GM23338 (cell line): ENCODE results near the gene ASB12.

Experiments used
- CREB1 ChIP-seq: fragments of 250-450 bp; sonication (Bioruptor Pico); IDR thresholded peaks from 2 replicates; pipeline ENCODE4 v1.5.0; 2020; ENCODE audit warnings: low read depth, mild to moderate bottlenecking, moderate library complexity
- EZH2 ChIP-seq: fragments of 200-600 bp; sonication (generic); IDR thresholded peaks from one replicate; pipeline ENCODE4 v1.8.0; 2017; ENCODE audit warnings: antibody characterized with exemption, mild to moderate bottlenecking, low read depth; ENCODE audit not compliant: unreplicated experiment
- EZH2phosphoT487 ChIP-seq: fragments of 200-600 bp; sonication (generic); IDR thresholded peaks from one replicate; pipeline ENCODE4 v1.8.1; 2018; ENCODE audit warnings: antibody characterized with exemption; ENCODE audit not compliant: unreplicated experiment
- JUNB ChIP-seq: IDR thresholded peaks from one replicate; pipeline ENCODE4 v1.6.1; 2016; ENCODE audit warnings: antibody characterized with exemption; ENCODE audit not compliant: unreplicated experiment
- NANOG ChIP-seq: IDR thresholded peaks from 2 replicates; pipeline ENCODE4 v1.6.1; 2016; ENCODE audit warnings: antibody characterized with exemption, borderline replicate concordance
- POLR2AphosphoS5 ChIP-seq: IDR thresholded peaks from 2 replicates; pipeline ENCODE4 v1.6.1; 2016; ENCODE audit warnings: antibody characterized with exemption, low read depth
- STAT1 ChIP-seq: IDR thresholded peaks from one replicate; pipeline ENCODE4 v1.6.1; 2016; ENCODE audit warnings: antibody characterized with exemption; ENCODE audit not compliant: unreplicated experiment
- ZNF114 ChIP-seq: fragments of 250-450 bp; sonication (Bioruptor Pico); IDR thresholded peaks from 2 replicates; pipeline ENCODE4 v1.5.0; 2020; ENCODE audit warnings: mild to moderate bottlenecking, moderate library complexity
- ZNF331 ChIP-seq: fragments of 250-450 bp; sonication (Bioruptor Pico); IDR thresholded peaks from 2 replicates; pipeline ENCODE4 v1.5.0; 2020; ENCODE audit warnings: low read depth, mild to moderate bottlenecking, moderate library complexity
- TF ChIP-seq, protein P1 (sequence below), 2 experiments: fragments of 200-600 bp in 1 of 2; sonication (generic) in 1 of 2; conservative IDR thresholded peaks; 2 replicates each; pipeline versions ENCODE4 v1.5.1 to v1.6.1; 2016 to 2017; ENCODE audit warnings: antibody characterized with exemption in 2 of 2, low read depth in 2 of 2, mild to moderate bottlenecking in 2 of 2, moderate library complexity in 1 of 2
- TF ChIP-seq, protein P2 (sequence below): IDR thresholded peaks from one replicate; pipeline ENCODE4 v1.6.1; 2018; ENCODE audit warnings: antibody characterized with exemption; ENCODE audit not compliant: unreplicated experiment
- TF ChIP-seq, protein P3 (sequence below): IDR thresholded peaks from 2 replicates; pipeline ENCODE4 v1.6.1; 2016; ENCODE audit warnings: antibody characterized with exemption
- TF ChIP-seq, protein P4 (sequence below): fragments of 250-450 bp; sonication (Bioruptor Pico); IDR thresholded peaks from 2 replicates; pipeline ENCODE4 v1.5.0; 2020; ENCODE audit warnings: mild to moderate bottlenecking, moderate library complexity

DNA sequence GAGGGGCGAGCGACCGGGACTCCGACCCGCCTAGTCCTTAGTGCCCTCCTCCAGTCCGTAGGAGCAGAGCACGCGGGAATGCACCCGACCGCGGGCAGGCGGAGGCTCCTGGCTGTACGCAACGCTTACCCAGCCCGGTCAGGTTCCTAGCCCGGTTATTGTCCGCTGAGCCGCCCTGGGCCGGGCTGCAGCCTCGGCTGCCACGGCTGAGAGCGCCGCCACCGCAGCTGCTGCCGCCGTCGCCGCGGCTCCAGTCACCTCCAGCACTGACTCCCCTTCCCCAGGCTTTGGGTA lies 25.0 kb downstream of the ASB12 start, which contains the start of gene AMER1:
- TF ChIP-seq, protein P1, sequence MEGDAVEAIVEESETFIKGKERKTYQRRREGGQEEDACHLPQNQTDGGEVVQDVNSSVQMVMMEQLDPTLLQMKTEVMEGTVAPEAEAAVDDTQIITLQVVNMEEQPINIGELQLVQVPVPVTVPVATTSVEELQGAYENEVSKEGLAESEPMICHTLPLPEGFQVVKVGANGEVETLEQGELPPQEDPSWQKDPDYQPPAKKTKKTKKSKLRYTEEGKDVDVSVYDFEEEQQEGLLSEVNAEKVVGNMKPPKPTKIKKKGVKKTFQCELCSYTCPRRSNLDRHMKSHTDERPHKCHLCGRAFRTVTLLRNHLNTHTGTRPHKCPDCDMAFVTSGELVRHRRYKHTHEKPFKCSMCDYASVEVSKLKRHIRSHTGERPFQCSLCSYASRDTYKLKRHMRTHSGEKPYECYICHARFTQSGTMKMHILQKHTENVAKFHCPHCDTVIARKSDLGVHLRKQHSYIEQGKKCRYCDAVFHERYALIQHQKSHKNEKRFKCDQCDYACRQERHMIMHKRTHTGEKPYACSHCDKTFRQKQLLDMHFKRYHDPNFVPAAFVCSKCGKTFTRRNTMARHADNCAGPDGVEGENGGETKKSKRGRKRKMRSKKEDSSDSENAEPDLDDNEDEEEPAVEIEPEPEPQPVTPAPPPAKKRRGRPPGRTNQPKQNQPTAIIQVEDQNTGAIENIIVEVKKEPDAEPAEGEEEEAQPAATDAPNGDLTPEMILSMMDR (conservative IDR thresholded peaks at IDR 0.05; ENCODE audit: low read depth in 2 of 2): no peak
- TF ChIP-seq EZH2phosphoT487 (no peak), POLR2AphosphoS5 (0 out of 2 replicates have a peak, but pooled peaks have one; percentile 0), STAT1 (no peak), EZH2 (no peak), JUNB (no peak), ZNF331 (CRISPR knock-in tag) (no peak), CREB1 (CRISPR knock-in tag) (no peak), ZNF114 (CRISPR knock-in tag) (no peak), NANOG (no peak)
- TF ChIP-seq, protein P2, sequence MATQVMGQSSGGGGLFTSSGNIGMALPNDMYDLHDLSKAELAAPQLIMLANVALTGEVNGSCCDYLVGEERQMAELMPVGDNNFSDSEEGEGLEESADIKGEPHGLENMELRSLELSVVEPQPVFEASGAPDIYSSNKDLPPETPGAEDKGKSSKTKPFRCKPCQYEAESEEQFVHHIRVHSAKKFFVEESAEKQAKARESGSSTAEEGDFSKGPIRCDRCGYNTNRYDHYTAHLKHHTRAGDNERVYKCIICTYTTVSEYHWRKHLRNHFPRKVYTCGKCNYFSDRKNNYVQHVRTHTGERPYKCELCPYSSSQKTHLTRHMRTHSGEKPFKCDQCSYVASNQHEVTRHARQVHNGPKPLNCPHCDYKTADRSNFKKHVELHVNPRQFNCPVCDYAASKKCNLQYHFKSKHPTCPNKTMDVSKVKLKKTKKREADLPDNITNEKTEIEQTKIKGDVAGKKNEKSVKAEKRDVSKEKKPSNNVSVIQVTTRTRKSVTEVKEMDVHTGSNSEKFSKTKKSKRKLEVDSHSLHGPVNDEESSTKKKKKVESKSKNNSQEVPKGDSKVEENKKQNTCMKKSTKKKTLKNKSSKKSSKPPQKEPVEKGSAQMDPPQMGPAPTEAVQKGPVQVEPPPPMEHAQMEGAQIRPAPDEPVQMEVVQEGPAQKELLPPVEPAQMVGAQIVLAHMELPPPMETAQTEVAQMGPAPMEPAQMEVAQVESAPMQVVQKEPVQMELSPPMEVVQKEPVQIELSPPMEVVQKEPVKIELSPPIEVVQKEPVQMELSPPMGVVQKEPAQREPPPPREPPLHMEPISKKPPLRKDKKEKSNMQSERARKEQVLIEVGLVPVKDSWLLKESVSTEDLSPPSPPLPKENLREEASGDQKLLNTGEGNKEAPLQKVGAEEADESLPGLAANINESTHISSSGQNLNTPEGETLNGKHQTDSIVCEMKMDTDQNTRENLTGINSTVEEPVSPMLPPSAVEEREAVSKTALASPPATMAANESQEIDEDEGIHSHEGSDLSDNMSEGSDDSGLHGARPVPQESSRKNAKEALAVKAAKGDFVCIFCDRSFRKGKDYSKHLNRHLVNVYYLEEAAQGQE: no peak
- TF ChIP-seq, protein P3, sequence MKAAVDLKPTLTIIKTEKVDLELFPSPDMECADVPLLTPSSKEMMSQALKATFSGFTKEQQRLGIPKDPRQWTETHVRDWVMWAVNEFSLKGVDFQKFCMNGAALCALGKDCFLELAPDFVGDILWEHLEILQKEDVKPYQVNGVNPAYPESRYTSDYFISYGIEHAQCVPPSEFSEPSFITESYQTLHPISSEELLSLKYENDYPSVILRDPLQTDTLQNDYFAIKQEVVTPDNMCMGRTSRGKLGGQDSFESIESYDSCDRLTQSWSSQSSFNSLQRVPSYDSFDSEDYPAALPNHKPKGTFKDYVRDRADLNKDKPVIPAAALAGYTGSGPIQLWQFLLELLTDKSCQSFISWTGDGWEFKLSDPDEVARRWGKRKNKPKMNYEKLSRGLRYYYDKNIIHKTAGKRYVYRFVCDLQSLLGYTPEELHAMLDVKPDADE: no peak
- TF ChIP-seq, protein P4, sequence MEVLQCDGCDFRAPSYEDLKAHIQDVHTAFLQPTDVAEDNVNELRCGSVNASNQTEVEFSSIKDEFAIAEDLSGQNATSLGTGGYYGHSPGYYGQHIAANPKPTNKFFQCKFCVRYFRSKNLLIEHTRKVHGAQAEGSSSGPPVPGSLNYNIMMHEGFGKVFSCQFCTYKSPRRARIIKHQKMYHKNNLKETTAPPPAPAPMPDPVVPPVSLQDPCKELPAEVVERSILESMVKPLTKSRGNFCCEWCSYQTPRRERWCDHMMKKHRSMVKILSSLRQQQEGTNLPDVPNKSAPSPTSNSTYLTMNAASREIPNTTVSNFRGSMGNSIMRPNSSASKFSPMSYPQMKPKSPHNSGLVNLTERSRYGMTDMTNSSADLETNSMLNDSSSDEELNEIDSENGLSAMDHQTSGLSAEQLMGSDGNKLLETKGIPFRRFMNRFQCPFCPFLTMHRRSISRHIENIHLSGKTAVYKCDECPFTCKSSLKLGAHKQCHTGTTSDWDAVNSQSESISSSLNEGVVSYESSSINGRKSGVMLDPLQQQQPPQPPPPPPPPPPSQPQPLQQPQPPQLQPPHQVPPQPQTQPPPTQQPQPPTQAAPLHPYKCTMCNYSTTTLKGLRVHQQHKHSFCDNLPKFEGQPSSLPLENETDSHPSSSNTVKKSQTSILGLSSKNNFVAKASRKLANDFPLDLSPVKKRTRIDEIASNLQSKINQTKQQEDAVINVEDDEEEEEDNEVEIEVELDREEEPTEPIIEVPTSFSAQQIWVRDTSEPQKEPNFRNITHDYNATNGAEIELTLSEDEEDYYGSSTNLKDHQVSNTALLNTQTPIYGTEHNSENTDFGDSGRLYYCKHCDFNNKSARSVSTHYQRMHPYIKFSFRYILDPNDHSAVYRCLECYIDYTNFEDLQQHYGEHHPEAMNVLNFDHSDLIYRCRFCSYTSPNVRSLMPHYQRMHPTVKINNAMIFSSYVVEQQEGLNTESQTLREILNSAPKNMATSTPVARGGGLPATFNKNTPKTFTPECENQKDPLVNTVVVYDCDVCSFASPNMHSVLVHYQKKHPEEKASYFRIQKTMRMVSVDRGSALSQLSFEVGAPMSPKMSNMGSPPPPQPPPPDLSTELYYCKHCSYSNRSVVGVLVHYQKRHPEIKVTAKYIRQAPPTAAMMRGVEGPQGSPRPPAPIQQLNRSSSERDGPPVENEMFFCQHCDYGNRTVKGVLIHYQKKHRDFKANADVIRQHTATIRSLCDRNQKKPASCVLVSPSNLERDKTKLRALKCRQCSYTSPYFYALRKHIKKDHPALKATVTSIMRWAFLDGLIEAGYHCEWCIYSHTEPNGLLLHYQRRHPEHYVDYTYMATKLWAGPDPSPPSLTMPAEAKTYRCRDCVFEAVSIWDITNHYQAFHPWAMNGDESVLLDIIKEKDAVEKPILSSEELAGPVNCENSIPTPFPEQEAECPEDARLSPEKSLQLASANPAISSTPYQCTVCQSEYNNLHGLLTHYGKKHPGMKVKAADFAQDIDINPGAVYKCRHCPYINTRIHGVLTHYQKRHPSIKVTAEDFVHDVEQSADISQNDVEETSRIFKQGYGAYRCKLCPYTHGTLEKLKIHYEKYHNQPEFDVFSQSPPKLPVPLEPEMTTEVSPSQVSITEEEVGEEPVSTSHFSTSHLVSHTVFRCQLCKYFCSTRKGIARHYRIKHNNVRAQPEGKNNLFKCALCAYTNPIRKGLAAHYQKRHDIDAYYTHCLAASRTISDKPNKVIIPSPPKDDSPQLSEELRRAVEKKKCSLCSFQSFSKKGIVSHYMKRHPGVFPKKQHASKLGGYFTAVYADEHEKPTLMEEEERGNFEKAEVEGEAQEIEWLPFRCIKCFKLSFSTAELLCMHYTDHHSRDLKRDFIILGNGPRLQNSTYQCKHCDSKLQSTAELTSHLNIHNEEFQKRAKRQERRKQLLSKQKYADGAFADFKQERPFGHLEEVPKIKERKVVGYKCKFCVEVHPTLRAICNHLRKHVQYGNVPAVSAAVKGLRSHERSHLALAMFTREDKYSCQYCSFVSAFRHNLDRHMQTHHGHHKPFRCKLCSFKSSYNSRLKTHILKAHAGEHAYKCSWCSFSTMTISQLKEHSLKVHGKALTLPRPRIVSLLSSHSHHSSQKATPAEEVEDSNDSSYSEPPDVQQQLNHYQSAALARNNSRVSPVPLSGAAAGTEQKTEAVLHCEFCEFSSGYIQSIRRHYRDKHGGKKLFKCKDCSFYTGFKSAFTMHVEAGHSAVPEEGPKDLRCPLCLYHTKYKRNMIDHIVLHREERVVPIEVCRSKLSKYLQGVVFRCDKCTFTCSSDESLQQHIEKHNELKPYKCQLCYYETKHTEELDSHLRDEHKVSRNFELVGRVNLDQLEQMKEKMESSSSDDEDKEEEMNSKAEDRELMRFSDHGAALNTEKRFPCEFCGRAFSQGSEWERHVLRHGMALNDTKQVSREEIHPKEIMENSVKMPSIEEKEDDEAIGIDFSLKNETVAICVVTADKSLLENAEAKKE (CRISPR knock-in tag): no peak
